ENCODE measurements around the gene MAGEB2. TPM values are rescaled to one million over a fixed set of nuclear protein-coding genes. Genes with fewer than 3 reads are reported as not detected.

The MAGEB2 gene, protein sequence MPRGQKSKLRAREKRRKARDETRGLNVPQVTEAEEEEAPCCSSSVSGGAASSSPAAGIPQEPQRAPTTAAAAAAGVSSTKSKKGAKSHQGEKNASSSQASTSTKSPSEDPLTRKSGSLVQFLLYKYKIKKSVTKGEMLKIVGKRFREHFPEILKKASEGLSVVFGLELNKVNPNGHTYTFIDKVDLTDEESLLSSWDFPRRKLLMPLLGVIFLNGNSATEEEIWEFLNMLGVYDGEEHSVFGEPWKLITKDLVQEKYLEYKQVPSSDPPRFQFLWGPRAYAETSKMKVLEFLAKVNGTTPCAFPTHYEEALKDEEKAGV
- total RNA-seq (2022; extraction: Qiagen RNA extraction; ENCODE audit: low read depth): not detected in 5 replicates

GRCh38 chrX:30215357-30215843, at the start of gene MAGEB2:
Gene MAGEB2 (plus strand): TSS chrX:30215563. CDS start chrX:30218581, 3,018 bp downstream.

DNA sequence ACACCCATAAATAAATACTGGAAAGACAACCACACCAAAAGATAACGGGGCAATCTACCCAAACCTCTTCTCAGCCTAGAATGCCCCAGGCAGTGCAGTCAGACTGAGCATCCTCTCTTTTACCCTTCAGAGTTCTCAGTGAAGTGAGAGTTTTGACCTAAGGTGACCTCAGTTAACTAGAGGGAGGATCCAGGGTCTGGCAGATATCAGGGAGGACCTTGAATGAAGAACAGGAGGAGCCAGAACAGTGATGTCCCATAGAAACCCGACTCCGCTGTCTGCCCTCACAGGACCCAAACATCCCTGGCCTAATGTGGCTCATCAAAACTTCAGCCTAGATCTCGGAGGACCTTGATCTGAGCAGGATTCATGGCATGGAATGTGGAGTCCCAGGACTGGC, 15.0 kb downstream of the MAGEB2 start, which contains the start of gene MAGEB3:
Gene MAGEB3 (plus strand): TSS at position 263 of the 400 bp plus-strand sequence. CDS start 5,268 bp downstream, outside the sequence.

GRCh38 chrX:30241724-30242415, 26.5 kb downstream of the MAGEB2 start, which contains the start of gene MAGEB4:
Gene MAGEB4 (plus strand): TSS chrX:30242000. CDS start chrX:30242136, 136 bp downstream.

GRCh38 chrX:30246769-30247489, 31.6 kb downstream of the MAGEB2 start, which contains the start of gene MAGEB1:
Gene MAGEB1 (plus strand): TSS chrX:30247146. CDS start chrX:30250494, 3,348 bp downstream.

Other genes with a start within 250 kb of the MAGEB2 start
- not detected in 5 replicates for gene MAGEB3, start 15.1 kb downstream of the MAGEB2 start, total RNA-seq (2022; extraction: Qiagen RNA extraction; ENCODE audit: low read depth)
- gene MAGEB4, start 26.4 kb downstream of the MAGEB2 start, total RNA-seq (2022; extraction: Qiagen RNA extraction; ENCODE audit: low read depth): not detected in 5 replicates
- not detected in 5 replicates for gene MAGEB1, start 31.6 kb downstream of the MAGEB2 start, total RNA-seq (2022; extraction: Qiagen RNA extraction; ENCODE audit: low read depth)
- 30.5 to 56.1 TPM (median 36.8 TPM) in 5 replicates for gene NR0B1, start 93.8 kb downstream of the MAGEB2 start, total RNA-seq (2022; extraction: Qiagen RNA extraction; ENCODE audit: low read depth)